ENCODE data around the gene HOXA7. TPM values are rescaled to one million over a fixed set of nuclear protein-coding genes. Genes with fewer than 3 reads are reported as not detected.

Gene HOXA7
- total and polyA plus RNA-seq, 2 experiments from 2014 or later, result 0.83 TPM; not detected in 1

DNA sequence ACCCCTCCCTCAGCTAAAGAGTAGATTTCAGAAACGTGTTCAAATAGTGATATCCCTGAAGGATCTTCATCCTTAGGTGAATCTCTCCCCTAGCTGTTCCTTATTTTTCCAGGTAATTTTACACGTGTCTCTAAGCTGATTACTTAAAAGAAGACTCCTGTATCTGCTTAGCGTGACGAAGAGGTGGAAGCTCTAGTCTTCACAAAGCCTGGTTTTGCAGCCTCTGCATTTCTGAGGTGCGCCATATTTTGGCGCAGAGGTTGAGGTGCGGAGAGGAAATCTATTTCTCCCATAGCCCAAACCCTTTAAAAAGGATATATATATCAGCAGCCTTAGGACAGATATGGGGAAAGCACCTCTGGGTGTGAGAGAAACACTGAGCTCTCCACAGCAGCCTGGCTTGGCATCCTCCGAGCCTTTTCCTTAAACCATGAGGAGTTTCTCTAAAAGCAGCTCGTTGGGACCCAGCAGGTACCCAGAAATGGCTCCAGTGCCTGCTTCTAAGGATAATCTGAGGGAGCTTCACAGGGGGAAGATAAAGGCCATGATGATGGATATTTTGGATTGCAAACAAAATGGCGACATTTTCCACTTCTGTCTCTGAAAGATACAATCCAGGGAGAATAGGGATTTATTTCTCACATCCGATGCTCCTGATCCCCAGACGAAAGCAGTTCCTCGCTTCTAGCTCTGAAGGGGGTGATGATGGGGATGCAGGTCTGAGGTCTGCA lies 51.0 kb downstream of the HOXA7 start:
- no peak for DNase-seq (ENCODE audit: low spot score)
- no peak overlapping the region for H3K4me3 ChIP-seq
- peaks cover 11% of the 10 kb centered on the region for H3K4me1 ChIP-seq (ENCODE audit: insufficient read depth)
- no peak for TF ChIP-seq EZH2 (IDR thresholded peaks at IDR 0.05; ENCODE audit: borderline replicate concordance)
- TF ChIP-seq, protein P1, sequence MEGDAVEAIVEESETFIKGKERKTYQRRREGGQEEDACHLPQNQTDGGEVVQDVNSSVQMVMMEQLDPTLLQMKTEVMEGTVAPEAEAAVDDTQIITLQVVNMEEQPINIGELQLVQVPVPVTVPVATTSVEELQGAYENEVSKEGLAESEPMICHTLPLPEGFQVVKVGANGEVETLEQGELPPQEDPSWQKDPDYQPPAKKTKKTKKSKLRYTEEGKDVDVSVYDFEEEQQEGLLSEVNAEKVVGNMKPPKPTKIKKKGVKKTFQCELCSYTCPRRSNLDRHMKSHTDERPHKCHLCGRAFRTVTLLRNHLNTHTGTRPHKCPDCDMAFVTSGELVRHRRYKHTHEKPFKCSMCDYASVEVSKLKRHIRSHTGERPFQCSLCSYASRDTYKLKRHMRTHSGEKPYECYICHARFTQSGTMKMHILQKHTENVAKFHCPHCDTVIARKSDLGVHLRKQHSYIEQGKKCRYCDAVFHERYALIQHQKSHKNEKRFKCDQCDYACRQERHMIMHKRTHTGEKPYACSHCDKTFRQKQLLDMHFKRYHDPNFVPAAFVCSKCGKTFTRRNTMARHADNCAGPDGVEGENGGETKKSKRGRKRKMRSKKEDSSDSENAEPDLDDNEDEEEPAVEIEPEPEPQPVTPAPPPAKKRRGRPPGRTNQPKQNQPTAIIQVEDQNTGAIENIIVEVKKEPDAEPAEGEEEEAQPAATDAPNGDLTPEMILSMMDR (IDR thresholded peaks at IDR 0.05; ENCODE audit: poor library complexity), result no peak
- TF ChIP-seq EZH2phosphoT487 (IDR thresholded peaks at IDR 0.05; ENCODE audit: low read depth, severe bottlenecking, unreplicated experiment), result no peak
- H3K27ac ChIP-seq, result no peak overlapping the region
- 48% methylated on average over 13 of the region's 13 CpGs for WGBS (ENCODE audit: low lambda C conversion rate, missing lambda C conversion rate)
- no peaks in the 10 kb centered on the region for H3K9me3 ChIP-seq (ENCODE audit: low read depth)
- peaks cover 4% of the 10 kb centered on the region for H3K79me2 ChIP-seq
- no peak overlapping the region for H3K4me2 ChIP-seq
- H2AFZ ChIP-seq, result no peak overlapping the region
- H3K36me3 ChIP-seq (replicated peaks; ENCODE audit: insufficient read depth, low read depth), result no peaks in the 10 kb centered on the region
- no peaks in the 10 kb centered on the region for H3K9me2 ChIP-seq (replicated peaks; ENCODE audit: insufficient read depth)
- H4K20me1 ChIP-seq (ENCODE audit: insufficient read depth, poor library complexity, severe bottlenecking), result peaks cover 4% of the 10 kb centered on the region
- peaks cover 96% of the 10 kb centered on the region for H3K27me3 ChIP-seq

DNA sequence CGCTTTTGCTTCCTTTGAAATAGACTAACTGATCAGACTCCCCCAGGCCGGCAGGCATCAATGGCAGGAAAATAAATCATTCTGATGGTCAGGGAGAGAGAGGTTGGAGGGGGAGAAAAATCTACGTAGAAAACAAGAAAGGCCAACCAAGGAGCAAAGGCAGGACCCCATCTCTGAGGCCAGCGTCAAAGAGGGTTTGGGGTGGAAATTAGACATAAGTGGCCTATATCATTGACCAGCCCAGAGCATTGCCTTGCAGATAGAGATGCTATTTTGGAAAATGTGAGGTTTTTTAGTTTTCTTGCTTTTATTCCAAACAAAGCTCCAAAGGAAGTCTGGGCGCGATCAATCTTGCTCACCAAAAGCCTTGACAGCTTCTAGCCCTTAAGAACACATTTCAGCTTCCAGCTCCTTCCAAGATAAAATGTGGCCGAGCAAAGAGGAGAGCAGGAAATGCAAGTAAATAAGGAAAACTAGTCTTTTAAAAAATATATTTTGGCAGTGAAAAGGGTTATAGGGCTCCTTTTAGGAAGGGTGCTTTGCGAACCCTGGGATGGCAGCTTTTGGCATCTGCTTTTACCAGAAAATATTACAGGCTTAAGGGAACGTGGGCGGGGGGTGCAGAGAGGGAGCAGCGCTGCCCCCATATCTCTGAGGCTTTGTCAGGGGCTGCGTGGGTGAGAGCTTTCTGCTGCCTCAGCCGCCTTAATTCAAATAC lies 52.0 kb downstream of the HOXA7 start:
- Histone ChIP-seq H3K36me3 (replicated peaks; ENCODE audit: insufficient read depth, low read depth) (no peaks in the 10 kb centered on the region), H3K4me3 (no peak overlapping the region), H3K27me3 (peaks cover 100% of the 10 kb centered on the region), H2AFZ (no peak overlapping the region), H3K79me2 (peaks cover 7% of the 10 kb centered on the region), H3K4me2 (no peak overlapping the region), H3K4me1 (ENCODE audit: insufficient read depth) (peaks cover 7% of the 10 kb centered on the region), H3K27ac (no peak overlapping the region), H3K9me3 (ENCODE audit: low read depth) (no peaks in the 10 kb centered on the region), H3K9me2 (replicated peaks; ENCODE audit: insufficient read depth) (no peaks in the 10 kb centered on the region), H4K20me1 (ENCODE audit: insufficient read depth, poor library complexity, severe bottlenecking) (peaks cover 4% of the 10 kb centered on the region)
- DNase-seq (ENCODE audit: low spot score), result no peak
- WGBS (ENCODE audit: low lambda C conversion rate, missing lambda C conversion rate), result 30% methylated on average over 13 of the region's 13 CpGs
- TF ChIP-seq EZH2 (IDR thresholded peaks at IDR 0.05; ENCODE audit: borderline replicate concordance), result no peak
- no peak for TF ChIP-seq EZH2phosphoT487 (IDR thresholded peaks at IDR 0.05; ENCODE audit: low read depth, severe bottlenecking, unreplicated experiment)
- TF ChIP-seq, protein P1 (IDR thresholded peaks at IDR 0.05; ENCODE audit: poor library complexity), result no peak

MicroRNA genes within 50 kb of the gene (microRNA counts, 767-probe panel; counts per million panel counts)
- 7,694 counts per million, percentile 47 among the panel's probes with 10 or more counts for microRNA hsa-miR-196b-5p

Small RNA genes within 50 kb of the gene (microRNA-seq; reads per million reads assigned to microRNA genes)
- gene MIR196B, result 8,357 reads per million, percentile 93 among the genes with 10 or more reads in this experiment

Small RNA genes within 50 kb of the gene (small RNA-seq; reads per million reads assigned to genes)
- gene AC004080.5, result not detected
- not detected for gene RF02140
- gene RF02141, result not detected

Other genes with a start within 250 kb of the HOXA7 start
- 0.12 and 0.30 TPM in 2 replicates for gene HOXA1, start 60.7 kb downstream of the HOXA7 start, total RNA-seq
- 0.25 and 0.77 TPM in 2 replicates for gene HOXA1, start 60.7 kb downstream of the HOXA7 start, polyA plus RNA-seq
- gene HOXA2, start 54.0 kb downstream of the HOXA7 start, total RNA-seq, result 0.36 TPM in 1 of 2 replicates, not detected in the other
- gene HOXA2, start 54.0 kb downstream of the HOXA7 start, polyA plus RNA-seq, result 0.07 and 0.81 TPM in 2 replicates
- 1.3 and 1.4 TPM in 2 replicates for gene HOXA4, start 25.9 kb downstream of the HOXA7 start, total RNA-seq
- gene HOXA4, start 25.9 kb downstream of the HOXA7 start, polyA plus RNA-seq, result 0.69 and 0.96 TPM in 2 replicates
- gene HOXA5, start 13.0 kb downstream of the HOXA7 start, total RNA-seq, result 0.08 and 0.70 TPM in 2 replicates
- 0.41 and 0.92 TPM in 2 replicates for gene HOXA5, start 13.0 kb downstream of the HOXA7 start, polyA plus RNA-seq
- gene HOXA6, start 8.9 kb downstream of the HOXA7 start, total RNA-seq, result not detected in 2 replicates
- gene HOXA6, start 8.9 kb downstream of the HOXA7 start, polyA plus RNA-seq, result 0.16 and 0.23 TPM in 2 replicates
- gene HOXA3, start 4.1 kb downstream of the HOXA7 start, total RNA-seq, result 0.83 and 3.0 TPM in 2 replicates
- 4.1 and 4.5 TPM in 2 replicates for gene HOXA3, start 4.1 kb downstream of the HOXA7 start, polyA plus RNA-seq
- gene HOXA9, start 8.9 kb upstream of the HOXA7 start, total RNA-seq, result 3.6 and 5.9 TPM in 2 replicates
- 3.5 and 4.4 TPM in 2 replicates for gene HOXA9, start 8.9 kb upstream of the HOXA7 start, polyA plus RNA-seq
- gene HOXA10, start 17.6 kb upstream of the HOXA7 start, total RNA-seq, result 9.9 and 15.1 TPM in 2 replicates
- 7.7 and 8.1 TPM in 2 replicates for gene HOXA10, start 17.6 kb upstream of the HOXA7 start, polyA plus RNA-seq
- gene HOXA11, start 28.6 kb upstream of the HOXA7 start, total RNA-seq, result 6.4 and 9.6 TPM in 2 replicates
- 5.4 and 7.6 TPM in 2 replicates for gene HOXA11, start 28.6 kb upstream of the HOXA7 start, polyA plus RNA-seq
- gene HOXA13, start 43.4 kb upstream of the HOXA7 start, total RNA-seq, result 13.0 and 14.2 TPM in 2 replicates
- 6.1 and 6.2 TPM in 2 replicates for gene HOXA13, start 43.4 kb upstream of the HOXA7 start, polyA plus RNA-seq
- 1.1 and 1.6 TPM in 2 replicates for gene EVX1, start 86.1 kb upstream of the HOXA7 start, total RNA-seq
- gene EVX1, start 86.1 kb upstream of the HOXA7 start, polyA plus RNA-seq, result 0.95 and 1.9 TPM in 2 replicates